HK-2 (cell line): ENCODE data around the gene VAV1.
"Not testable (repeated sequence)": the region's sequence is repeated elsewhere in the genome, so short reads cannot be mapped to it uniquely, and the experiment has no call there.

Experiments
- DNase-seq: peaks from one replicate; pipeline ENCODE4 v3.0.0-alpha.2; 2018; ENCODE audit not compliant: unreplicated experiment

The VAV1 gene

DNA sequence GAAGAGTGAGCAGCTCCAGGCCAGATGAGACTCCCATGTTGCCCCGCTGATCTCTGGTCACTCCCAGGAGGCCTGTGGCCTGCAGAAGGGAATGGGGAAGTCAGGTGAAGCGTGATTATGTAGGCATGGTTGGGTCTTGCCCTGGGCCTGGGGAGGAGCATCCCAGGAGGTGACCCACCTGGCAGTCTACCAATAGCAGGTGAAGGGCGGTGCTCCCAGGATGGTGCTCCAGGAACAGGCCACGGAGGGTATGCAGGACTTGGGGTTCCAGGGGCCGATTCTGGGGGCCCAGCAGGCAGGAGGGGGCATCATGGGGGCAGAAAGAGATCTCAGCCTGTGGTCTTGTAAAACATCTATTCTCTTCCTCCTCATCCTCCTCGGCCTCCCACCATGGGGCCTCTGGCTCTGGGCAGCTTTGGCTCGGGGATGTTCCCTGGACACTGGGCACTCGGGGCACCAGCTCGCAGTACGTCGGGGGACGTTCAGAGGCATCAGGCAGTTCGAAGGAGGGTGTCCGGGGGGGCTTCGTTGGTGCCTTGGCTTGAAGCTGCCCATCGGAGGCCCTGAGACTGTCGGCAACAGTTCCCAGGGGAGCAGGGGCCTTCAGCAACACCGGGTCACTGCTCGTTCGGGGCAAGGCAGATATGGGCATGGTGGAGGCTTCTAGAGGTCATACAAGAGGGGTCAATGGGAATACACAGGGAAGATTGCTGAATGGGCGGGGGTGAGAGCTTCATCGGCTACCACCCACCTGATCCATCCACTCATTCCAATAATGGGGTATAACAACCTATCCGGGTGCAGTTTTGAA, 17.6 kb upstream of the VAV1 start:
- DNase-seq, result no peak

DNA sequence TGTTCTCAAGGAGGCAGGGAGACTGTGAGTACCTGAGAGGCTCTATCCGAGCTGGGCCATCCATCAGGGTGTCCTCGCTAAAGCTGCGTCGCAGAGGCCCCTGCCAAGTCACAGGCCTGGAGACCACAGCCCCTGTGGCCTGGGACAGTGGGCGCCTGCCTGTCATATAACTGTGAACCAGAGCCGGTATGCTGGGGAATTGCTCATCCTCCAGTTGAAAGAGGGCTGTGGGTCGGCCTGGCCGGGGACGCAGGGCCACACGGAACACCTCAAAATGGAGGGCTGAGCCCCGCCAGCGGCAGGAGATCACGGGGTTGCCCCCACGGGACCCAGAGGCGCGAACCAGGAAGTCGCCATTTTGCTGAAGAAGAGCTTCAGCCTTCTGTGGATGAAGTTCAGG, 11.9 kb upstream of the VAV1 start:
- no peak for DNase-seq

DNA sequence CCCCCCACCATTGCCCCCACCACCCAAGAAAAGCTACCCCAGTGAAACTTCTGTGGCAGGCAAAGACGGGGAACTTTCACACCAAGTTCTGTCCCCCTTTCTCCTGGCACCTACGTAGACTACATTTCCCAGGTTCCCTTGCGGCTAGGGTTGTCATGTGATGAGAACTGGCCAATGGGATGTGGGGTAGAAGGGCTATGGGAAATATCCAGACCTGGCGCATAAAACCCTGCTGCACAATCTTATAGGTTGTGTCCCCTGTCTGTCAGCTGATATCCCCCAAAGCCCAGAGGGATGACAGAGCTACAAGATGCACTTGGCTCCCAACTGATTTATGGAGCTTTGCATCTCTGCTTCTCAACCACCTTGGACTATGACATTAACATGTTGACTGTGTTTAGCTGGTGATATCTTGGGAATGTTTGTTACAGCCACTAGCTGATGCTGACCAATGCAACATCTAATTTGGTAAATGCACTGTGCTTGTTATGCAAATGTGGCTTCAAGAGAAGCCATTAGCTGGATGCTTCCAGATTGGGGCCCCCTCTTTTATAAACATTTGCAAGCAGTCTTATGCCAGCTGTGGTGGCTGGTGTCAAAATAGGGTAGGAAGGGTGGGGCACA, 11.3 kb upstream of the VAV1 start:
- no peak for DNase-seq

DNA sequence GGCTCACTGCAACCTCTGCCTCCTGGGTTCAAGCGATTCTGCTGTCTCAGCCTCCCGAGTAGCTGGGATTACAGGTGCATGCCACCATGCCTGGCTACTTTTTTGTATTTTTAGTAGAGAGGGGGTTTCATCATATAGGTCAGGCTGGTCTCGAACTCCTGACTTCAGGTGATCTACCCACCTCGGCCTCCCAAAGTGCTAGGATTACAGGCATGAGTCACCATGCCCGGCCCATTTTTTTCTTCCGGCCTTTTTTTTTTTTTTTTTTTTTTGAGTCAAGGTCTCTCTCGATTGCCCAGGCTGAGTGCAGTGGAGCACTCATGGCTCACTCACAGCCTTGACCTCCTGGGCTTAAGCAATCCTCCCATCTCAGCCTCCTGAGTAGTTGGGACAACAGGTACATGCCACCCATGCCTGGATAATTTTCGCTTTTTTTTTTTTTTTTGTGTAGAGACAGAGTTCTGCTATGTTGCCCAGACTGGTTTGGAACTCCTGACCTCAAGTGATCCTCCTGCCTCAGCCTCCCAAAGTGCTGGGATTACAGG, 10.2 kb upstream of the VAV1 start:
- not testable (repeated sequence) for DNase-seq

DNA sequence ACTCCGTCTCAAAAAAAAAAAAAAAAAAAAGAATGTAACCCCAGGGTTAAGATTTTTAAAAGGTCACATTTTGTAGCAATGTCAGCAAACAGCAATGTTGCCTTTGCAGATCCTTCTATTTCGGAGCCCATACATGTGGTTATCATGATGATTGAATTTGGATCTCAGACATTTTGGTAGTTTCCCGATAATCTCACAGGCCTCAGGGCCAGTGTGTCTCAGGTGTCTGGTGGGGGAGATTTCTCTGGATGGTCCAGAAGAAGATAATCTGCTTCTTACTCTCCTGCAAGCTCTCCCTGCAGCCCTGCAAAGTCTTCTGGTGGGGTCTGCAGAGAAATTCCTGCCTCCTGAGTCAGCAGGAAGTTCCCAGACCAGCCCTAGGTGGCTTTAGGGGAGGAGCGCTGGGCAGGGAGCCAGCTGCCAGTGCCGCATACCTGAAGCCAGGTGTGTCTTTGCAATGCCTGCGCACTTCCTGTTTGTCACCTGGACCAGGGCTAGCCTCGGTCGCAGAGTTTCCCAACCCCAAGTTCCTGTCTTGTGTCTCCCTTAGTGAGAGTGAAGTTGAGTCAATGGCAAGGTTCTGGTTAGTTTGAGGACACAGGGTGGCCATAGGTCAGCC, 6.7 kb upstream of the VAV1 start:
- DNase-seq, result peak; percentile 76

DNA sequence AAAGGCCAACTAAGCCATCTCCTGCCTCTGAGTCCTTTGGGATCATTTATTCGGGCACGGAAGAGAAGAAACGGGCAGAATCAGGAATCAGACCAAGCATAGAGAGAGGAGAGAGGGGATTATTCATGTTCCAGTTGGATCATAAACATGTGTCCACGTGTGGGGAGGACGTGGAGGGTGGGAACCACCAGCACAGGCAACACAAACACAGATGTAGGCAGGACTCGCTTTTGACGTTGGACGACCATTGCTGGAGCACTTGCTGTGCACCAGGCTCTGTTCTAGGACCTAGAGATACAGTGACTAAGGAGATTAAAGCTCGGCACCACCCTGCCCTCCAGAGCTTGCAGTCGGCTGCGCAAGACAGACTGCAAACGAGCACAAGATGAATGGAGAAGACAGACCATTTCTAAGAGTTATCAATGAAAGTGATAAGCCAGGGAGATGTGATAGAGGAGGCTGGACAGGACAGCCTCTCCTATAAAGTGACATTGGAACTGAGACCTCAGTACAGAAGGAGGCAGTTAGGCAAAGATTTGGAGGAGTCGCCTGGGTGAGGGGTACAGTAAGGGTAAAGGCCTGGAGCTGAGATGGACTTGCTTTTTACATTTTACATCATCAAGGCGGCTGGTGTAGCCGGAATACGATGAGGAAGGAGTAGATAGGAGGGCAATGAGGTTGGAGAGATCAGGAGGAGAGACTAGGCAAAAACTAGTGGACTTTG, 6.0 kb upstream of the VAV1 start:
- peak; percentile 36 for DNase-seq

DNA sequence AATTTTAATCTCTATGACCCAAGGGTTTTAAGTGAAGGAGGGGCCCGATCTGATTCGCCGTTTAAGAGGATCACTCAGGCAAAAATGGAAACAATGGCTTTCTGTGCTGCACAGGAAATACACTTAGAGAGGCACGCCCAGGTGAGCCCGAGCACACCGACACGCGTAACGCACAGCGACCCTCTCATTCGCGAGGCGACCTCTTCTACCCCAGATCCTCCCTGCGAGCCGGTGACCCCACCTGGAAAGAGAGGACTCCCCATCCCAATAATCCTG, 5.5 kb upstream of the VAV1 start:
- peak; percentile 21 for DNase-seq

DNA sequence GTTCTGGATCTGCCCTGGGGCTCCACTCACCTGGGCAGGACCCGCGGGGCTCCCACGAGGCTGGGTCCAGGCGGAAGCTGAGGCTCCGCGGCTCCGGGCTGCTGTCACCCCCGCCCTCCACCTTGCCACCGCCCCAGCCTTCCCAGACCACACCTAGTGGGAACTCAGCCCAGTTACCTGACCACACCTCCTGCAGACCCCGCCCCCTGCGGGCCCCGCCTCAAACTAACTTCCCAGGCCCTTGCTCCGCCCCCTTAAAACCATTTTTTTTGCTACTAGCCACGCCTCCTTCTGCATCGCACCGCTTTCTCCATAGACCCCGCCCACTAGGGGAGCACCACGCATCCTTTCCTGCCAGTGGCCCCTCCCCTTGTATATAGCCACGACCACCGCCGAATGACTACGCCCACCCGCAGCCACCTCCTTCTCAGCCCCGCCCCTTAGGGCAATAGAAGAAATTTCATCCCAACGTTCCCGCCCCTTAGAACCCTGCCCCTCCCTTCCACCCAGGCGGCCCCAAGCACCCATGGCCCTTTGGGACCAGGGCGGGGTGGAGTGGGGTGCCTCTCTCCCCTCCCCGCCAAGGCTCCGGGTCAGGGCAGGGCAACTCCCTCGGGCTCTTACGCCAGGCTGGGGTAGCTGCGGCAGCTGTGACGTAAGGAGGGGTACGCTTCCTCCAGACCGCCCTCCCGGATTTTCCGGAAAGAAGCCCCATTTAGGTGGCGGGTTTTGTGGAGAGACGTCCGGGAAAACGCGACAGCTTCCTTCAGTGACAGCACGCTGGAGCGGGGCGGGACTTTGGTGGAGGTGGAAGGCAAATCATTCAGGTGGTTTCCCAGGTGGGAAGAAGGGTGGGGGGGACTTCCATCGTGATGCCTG, 4.9 kb upstream of the VAV1 start, which contains the start of gene SH2D3A:
SH2D3A (minus strand) TSS at position 79 of the 879 bp plus-strand sequence. CDS start 3,687 bp downstream, outside the sequence.
- DNase-seq, result peak; percentile 86

DNA sequence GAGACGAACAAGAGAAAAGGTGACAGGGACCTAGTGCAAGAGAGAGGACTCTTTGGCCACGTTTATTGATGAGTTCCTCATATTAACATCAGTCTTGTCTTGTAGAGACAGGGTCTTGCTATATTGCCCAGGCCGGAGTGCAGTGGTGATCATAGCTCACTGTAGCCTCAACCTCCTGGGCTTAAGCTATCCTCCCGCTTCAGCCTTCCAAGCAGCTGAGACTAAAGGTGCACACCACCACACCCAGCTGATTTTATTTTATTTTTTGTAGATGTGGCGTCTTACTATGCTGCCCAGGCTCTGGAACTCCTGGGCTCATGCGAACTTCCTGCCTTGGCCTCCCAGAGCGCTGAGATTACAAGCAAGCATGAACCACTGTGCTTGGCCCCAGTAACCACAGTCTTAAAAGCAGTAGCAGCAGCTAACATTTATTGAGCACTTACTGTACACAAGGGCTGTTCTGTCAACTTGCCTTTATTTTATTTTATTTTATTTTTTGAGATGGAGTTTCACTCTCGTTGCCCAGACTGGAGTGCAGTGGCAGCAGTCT, 4.2 kb upstream of the VAV1 start:
- DNase-seq, result no peak

DNA sequence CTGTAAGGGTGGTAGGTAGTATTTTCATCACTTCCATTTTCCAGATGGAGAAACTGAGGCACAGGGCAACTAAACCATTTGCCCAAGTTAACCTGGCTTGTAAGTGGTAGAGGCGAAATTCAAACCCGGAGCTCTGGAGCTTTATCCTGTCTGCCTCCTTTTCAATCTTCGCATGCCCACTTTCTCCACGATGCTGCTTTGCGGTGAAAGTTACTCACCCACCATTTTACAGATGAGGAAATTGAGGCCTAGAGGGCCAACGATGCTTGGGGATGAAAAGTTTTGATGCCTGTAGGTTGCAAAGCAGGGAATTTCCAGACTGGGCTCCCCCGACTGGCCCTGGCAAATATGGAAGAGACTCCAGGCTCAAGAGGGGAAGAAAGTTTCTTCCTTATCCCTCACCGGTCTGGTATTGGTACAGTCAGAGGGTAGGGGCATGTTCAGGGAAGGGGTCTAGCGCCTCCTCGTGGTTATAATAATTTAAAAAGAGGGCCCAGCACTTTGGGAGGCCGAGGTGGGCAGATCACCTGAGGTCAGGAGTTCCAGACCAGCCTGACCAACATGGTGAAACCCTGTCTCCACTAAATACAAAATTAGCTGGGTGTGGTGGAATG, 3.4 kb upstream of the VAV1 start:
- no peak for DNase-seq

DNA sequence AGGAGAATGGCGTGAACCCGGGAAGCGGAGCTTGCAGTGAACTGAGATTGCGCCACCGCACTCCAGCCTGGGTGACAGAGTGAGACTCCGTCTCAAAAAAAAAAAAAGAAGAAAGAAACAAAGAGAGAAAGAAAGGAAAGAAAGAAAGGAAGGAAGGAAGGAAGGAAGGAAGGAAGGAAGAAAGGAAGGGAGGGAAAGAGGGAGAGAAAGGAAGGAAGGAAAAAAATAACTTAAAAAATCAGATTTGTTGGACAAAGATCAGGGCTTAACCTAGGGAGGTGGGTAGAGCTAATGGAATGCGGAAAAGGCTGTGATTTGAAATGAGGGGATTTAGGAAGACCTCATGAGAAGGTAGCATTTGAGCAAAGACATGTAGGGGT, 870 bp upstream of the VAV1 start:
- DNase-seq, result not testable (repeated sequence)

DNA sequence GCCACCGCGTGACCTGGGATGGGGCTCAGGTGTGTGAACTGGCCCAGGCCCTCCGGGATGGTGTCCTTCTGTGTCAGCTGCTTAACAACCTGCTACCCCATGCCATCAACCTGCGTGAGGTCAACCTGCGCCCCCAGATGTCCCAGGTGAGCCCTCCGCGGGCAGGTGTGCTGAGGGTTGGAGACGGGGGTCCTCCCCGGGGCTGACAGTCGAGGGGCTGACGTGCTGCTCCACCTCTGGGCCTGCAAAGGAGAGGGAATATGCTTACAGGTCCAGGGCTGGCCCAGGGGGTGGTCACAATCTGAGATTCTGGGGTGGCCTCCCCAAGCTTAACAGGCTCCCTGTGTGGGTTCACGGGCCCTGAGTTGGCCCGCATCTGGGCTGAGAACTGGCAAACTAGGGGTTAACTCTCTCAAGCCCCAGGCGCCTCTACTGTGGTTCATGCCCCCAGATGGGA, 386 bp downstream of the VAV1 start:
- no peak for DNase-seq

DNA sequence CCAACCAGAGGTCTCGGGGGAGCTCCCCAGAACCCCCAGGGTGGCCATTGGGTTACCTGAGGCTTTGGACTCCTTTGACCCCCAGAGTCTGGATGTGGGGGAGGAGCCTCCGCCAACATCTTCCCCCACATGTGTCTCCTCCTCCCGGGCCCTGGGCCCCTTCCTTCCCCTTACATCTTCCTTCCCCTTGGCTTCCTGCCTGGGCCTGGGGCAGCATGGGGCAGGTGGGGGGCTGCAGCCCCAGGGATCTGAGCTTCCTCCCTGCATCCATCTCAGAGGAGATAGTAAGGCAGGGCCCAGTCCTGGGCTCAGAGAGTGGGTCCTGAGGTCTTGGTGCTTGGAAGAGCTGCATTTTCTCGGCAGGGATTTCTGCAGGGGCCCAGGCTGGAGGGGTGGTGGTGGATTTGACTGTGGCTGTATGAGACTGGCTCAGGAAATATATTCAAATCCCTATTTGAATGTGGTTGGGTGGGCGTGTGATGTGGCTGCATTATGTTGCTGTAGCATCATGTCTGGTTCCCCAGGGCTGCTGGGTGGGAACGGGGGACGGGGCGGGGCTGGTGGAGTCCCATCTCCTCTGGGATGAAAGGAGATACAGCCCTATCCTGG, 919 bp downstream of the VAV1 start:
- no peak for DNase-seq

DNA sequence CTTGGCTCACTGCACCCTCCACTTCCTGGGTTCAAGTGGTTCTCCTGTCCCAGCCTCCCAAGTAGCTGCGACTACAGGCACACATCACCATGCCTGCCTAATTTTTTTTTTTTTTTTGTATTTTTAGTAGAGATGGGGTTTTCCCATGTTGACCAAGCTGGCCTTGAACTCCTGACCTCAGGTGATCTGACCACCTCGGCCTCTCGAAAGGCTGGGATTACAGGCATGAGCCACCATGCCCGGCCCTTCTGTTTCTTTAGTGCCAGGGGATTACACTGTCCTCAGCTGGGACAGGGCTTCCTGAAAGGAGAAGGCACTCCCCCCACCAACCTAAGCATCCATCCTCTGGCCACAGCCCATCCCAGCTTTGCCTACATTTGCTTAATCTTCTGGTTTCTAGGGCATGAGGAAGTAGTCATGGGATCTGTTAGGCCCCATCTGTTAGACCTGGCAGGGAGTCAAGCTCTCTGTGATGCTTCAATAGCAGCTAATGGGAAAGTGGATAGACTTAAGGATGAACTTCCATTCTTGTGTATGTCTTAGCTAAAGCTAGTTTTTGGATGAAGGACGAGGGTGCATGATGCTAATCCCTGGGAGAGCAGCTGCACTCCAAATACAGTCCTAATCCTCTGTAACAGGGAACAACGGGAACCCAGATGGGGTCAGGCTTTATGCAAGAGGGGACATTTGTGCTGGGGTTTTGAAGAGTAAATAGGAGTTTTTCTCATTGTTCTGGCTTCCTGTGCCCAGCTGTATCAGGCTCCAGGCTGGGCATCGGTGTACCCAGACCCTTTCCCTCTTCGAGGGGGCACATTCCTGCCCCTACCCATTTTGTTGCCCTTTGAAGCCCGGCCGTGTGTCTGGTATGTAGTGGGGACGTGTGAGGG, 2.6 kb downstream of the VAV1 start:
- no peak for DNase-seq

DNA sequence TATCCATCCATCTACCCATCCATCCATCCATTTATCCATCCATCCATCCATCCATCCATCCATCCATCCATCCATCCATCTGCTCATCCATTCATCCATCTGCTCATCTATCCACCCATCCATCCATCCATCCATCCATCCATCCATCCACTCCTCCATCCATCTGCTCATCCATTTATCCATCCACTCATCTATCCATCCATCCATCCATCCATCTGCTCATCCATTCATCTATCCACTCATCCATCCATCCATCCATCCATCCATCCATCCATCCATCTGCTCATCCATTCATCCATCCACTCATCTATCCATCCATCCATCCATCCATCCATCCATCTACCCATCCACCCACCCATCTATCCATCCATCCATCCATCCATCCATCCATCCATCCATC, 3.5 kb downstream of the VAV1 start:
- not testable (repeated sequence) for DNase-seq

DNA sequence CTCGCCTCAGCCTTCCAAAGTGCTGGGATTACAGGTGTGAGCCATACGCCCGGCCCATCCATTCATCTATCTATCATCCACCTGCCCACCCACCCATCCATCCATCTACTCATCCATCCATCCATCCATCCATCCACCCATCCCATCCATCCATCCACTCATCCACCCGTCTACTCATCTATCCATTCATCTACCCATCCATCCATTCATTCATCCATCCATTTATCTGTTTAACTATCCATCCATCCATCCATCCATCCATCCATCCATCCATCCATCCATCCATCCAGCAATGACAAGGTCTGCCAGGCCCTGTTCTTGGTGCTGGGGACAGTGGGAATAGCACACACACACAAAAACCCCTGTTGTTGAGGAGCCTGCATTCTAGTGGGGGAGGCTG, 4.5 kb downstream of the VAV1 start:
- no peak for DNase-seq

DNA sequence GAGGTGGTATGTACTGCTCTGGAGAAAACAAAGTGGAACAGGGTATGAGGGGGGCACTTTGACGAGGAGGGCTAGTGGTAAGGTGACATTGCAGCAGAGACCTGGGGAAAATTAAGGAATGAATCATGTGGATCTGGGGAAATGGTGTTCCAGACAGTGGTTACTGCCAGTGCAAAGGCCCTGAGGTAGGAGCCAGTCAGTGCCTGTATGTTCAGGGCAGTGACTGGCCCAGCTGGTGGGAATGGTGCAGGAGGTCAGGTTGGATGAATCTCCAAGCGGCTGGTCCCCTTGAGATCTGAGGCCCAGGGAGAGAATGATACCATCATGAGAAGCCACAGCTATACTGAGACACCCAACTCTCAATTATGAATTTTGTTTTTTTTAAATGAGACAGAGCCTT, 4.9 kb downstream of the VAV1 start:
- no peak for DNase-seq

DNA sequence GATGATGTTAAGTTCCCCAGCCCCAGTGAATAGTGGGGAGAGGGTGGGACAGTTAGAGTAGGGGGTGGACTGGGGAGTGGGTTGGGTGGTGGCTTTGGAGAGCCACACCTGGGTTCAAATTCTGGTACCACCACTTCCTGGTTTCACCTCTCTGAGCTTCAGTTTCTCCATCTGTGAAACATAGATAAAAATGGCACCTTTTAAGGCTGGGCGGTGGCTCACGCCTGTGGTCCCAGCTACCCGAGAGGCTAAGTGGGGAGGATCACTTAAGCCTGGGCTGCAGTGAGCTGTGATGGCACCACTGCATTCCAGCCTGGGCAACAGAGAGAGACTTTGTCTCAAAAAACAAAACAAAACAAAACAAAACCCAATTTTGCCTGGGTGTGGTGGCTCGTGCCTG, 5.9 kb downstream of the VAV1 start:
- DNase-seq, result no peak

DNA sequence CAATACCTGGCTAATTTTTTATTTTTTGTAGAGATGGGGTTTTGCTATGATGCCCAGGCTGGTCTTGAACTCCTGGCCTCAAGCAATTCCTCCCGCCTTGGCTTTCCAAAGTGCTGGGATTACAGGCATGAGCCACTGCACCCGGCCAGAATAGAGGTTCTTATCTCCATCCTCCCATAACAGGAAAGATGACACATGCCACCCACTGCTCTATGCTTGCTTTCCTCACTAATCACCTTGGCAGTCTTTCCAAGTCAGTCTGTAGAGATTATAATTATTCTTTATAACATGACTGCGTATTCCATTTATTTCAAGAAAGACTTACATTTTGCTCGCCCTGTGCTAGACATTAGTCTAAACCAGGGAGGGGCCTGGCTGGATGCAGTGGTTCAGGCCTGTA, 6.7 kb downstream of the VAV1 start:
- no peak for DNase-seq
